RWPE1 (cell line): Measurements from ENCODE around the gene PPRC1.
A peak's percentile ranks its signal among the peaks of the same experiment; 100 is the strongest.

ENCODE experiments used
- CTCF ChIA-PET: fragments of 350-600 bp; sonication (Branson Sonifier 250); formaldehyde crosslinking; extraction: SDS; loops from one replicate; lab custom pipeline; 2021; lab: Yijun Ruan, JAX
- POLR2A ChIA-PET: fragments of 400-600 bp; formaldehyde crosslinking; extraction: SDS; loops from one replicate; lab custom pipeline; 2020; ENCODE audit warnings: antibody characterized with exemption; ENCODE audit not compliant: low non-redundant PET; lab: Yijun Ruan, JAX
- DNase-seq: peaks from one replicate; pipeline ENCODE4 v3.0.0; 2012; ENCODE audit warnings: low spot score
- H3K27ac ChIP-seq: fragments of 450-650 bp; 2 replicates; pipeline ENCODE4 v1.5.1; 2017
- TF ChIP-seq, protein P1 (sequence below): fragments of 450-650 bp; conservative IDR thresholded peaks from 2 replicates; pipeline ENCODE4 v1.5.1; 2017; ENCODE audit warnings: low read depth, mild to moderate bottlenecking

PPRC1 gene, protein sequence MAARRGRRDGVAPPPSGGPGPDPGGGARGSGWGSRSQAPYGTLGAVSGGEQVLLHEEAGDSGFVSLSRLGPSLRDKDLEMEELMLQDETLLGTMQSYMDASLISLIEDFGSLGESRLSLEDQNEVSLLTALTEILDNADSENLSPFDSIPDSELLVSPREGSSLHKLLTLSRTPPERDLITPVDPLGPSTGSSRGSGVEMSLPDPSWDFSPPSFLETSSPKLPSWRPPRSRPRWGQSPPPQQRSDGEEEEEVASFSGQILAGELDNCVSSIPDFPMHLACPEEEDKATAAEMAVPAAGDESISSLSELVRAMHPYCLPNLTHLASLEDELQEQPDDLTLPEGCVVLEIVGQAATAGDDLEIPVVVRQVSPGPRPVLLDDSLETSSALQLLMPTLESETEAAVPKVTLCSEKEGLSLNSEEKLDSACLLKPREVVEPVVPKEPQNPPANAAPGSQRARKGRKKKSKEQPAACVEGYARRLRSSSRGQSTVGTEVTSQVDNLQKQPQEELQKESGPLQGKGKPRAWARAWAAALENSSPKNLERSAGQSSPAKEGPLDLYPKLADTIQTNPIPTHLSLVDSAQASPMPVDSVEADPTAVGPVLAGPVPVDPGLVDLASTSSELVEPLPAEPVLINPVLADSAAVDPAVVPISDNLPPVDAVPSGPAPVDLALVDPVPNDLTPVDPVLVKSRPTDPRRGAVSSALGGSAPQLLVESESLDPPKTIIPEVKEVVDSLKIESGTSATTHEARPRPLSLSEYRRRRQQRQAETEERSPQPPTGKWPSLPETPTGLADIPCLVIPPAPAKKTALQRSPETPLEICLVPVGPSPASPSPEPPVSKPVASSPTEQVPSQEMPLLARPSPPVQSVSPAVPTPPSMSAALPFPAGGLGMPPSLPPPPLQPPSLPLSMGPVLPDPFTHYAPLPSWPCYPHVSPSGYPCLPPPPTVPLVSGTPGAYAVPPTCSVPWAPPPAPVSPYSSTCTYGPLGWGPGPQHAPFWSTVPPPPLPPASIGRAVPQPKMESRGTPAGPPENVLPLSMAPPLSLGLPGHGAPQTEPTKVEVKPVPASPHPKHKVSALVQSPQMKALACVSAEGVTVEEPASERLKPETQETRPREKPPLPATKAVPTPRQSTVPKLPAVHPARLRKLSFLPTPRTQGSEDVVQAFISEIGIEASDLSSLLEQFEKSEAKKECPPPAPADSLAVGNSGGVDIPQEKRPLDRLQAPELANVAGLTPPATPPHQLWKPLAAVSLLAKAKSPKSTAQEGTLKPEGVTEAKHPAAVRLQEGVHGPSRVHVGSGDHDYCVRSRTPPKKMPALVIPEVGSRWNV (N-terminal part only)

DNA sequence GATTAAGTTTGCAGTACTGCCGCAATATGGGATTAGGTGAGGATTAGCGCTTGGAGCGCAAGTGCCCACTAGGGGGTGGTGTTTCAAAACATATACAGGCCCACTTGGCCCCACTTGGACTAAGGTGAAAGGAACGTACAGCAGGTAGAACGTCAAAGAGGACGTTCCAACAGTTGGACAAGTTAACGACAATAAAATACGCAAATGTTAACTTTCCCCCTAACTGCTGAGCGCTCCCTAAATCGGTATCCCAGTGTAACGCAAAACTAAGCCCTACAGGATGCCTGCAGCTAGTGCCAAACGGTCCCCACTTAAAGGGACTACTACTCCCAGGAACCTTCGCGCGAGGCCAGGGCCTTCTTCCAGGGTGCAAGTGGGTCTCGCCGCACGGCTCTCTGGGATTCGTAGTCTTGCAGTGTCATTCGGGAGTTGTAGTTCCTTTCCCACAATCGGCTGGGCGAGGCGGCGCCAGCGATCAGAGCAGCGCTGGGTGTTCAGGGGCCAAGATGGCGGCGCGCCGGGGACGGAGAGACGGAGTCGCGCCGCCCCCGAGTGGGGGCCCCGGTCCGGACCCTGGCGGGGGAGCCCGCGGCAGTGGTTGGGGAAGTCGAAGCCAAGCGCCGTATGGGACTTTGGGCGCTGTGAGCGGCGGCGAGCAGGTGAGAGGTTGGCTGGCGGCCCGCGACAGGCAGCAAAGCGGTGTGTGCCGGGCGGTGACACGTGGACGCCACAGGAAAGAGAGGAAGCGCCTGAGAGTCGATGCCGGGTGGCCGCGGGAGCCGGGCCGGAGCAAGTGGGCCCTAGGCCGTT is at the start of gene PPRC1:
TSS of gene PPRC1 (plus strand) at position 478 of the 810 bp plus-strand sequence. CDS start at position 507, 29 bp downstream.
- POLR2A ChIA-PET = interaction anchor here (0.9 kb wide), 1 partner anchor 19 kb away, joined by 4 read pairs; the partner anchor contains the start of gene NOLC1

DNA sequence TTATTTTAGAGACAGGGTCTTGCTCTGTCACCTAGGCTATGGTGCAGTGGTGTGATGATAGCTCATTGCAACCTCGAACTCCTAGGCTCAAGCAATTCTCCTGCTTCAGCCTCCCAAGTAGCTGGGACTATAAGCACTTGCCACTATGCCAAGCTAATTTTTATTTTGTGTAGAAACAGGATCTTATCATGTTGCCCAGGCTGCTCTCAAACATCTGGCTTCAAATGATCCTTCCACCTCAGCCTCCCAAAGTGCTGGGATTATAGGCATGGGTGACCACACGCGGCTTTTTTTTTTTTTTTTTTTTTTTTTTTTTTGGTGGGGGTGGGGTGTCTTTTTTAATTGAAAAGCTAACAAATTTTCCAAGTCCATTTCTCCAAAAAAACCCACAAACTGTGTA is 49.3 kb upstream of the PPRC1 start:
- no peak for DNase-seq
- TF ChIP-seq, protein P1, sequence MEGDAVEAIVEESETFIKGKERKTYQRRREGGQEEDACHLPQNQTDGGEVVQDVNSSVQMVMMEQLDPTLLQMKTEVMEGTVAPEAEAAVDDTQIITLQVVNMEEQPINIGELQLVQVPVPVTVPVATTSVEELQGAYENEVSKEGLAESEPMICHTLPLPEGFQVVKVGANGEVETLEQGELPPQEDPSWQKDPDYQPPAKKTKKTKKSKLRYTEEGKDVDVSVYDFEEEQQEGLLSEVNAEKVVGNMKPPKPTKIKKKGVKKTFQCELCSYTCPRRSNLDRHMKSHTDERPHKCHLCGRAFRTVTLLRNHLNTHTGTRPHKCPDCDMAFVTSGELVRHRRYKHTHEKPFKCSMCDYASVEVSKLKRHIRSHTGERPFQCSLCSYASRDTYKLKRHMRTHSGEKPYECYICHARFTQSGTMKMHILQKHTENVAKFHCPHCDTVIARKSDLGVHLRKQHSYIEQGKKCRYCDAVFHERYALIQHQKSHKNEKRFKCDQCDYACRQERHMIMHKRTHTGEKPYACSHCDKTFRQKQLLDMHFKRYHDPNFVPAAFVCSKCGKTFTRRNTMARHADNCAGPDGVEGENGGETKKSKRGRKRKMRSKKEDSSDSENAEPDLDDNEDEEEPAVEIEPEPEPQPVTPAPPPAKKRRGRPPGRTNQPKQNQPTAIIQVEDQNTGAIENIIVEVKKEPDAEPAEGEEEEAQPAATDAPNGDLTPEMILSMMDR = no peak
- POLR2A ChIA-PET = no interaction called here
- H3K27ac ChIP-seq = no peak overlapping the region
- CTCF ChIA-PET = interaction anchor here (0.6 to 1.7 kb wide), 3 partner anchors 10 to 17 kb away, joined by 3 to 17 read pairs (median 8); no protein-coding TSS in a partner anchor

More for the DNA sequence above, at the start of gene PPRC1:
- CTCF ChIA-PET = interaction anchor here (0.7 kb wide), 1 partner anchor 35 kb away, joined by 3 read pairs; no protein-coding TSS in a partner anchor
- peak within 1 kb of the TSS; percentile 91 for H3K27ac ChIP-seq
- TF ChIP-seq, protein P1 = peak; percentile 90
- peak; percentile 98 for DNase-seq

DNA sequence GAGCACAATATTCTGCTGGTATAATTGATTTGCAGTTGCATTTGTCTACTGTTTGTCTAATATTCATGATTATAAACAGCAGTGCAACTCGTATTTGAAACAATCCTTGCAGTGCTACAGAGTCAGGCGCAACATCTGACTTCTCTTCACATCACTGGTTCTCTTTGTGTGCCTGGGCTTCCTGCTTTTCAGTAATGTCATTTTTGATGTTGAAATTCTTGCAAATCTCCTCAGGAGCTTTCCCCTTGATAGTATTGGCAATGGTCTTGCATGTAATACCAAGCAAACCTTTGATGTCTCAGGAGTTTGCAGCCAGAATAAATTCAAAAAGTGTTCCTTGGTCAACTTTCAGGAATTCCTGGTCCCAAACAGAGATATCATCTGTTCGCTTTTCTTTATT is 47.5 kb upstream of the PPRC1 start:
- ChIA-PET POLR2A (no interaction called here), CTCF (interaction anchor here (1.0 kb wide), 1 partner anchor 13 kb away, joined by 3 read pairs; no protein-coding TSS in a partner anchor)
- TF ChIP-seq, protein P1 = no peak
- no peak overlapping the region for H3K27ac ChIP-seq
- DNase-seq = no peak

DNA sequence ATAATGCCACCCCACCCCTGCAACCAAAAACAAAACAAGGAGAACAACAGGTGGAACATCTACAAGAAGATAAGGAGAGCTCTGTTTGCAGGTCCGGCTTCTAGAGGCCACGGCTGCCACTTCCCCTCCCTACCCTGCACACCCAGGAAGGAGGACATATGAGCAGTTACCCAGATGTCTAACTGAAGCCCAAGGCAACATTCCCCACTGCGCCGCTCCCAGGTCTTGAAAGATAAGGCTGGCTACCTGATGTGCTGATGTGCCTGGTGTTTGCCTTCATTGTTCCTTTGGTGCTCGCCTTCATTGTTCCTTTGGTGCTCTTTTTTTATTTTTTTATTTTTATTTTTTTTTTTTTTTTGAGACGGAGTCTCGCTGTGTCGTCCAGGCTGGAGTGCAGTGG is 46.6 kb upstream of the PPRC1 start:
- POLR2A ChIA-PET = interaction anchor here (0.7 kb wide), 1 partner anchor 9 kb away, joined by 3 read pairs; no protein-coding TSS in a partner anchor

DNA sequence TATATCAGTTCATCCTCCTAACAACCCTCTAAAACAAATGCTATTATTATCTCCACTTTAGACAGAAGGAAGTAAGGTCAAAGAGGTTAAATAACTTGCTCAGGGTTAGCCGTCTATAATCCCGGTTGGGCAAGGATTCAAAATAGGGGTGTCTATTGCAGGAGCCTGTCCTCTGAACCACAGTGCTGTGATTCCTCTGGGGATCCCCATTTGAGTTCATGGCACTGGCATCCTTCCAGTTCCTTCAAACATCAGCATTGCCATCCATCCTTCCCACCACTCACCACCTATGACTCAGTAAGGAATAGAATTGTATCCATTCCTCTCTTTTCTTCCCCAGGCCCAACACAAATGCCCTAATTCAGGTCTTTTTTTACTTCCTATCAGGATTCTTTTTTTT is 42.1 kb upstream of the PPRC1 start:
- DNase-seq = peak; percentile 70
- TF ChIP-seq, protein P1 = no peak
- CTCF ChIA-PET = no interaction called here

More for the DNA sequence above, 46.6 kb upstream of the PPRC1 start:
- CTCF ChIA-PET = interaction anchor here (0.6 to 1.6 kb wide), 4 partner anchors 13 to 242 kb away, joined by 3 to 6 read pairs (median 4); partner anchors contain the start of gene KCNIP2
- no peak overlapping the region for H3K27ac ChIP-seq
- DNase-seq = no peak
- TF ChIP-seq, protein P1 = no peak

More for the DNA sequence above, 42.1 kb upstream of the PPRC1 start:
- H3K27ac ChIP-seq = no peak overlapping the region
- POLR2A ChIA-PET = no interaction called here
